Sigmoid colon (tissue), 4 donors: ENCODE results near the gene SERPINA5.

Source experiments
- CTCF ChIP-seq, 4 experiments: fragments of 450-650 bp in 3 of 4; fragments of 200-600 bp in 1 of 4; IDR thresholded peaks; one replicate each; pipeline ENCODE4 v1.5.1; 2016 to 2019; ENCODE audit warnings: antibody characterized with exemption in 4 of 4, mild to moderate bottlenecking in 3 of 4, moderate library complexity in 2 of 4
- EP300 ChIP-seq, 4 donors: sonication (generic); formaldehyde crosslinking; IDR thresholded peaks; one replicate each; pipeline ENCODE4 v1.6.1; 2017; ENCODE audit warnings: antibody characterized with exemption in 4 of 4
- POLR2A ChIP-seq, 2 donors: fragments of 450-650 bp; IDR thresholded peaks; one replicate each; pipeline ENCODE4 v1.6.1; 2016; ENCODE audit warnings: antibody characterized with exemption in 2 of 2, mild to moderate bottlenecking in 2 of 2, moderate library complexity in 2 of 2
- POLR2AphosphoS5 ChIP-seq, 4 donors: sonication (generic); formaldehyde crosslinking; IDR thresholded peaks; one replicate each; pipeline ENCODE4 v1.6.1; 2017; ENCODE audit warnings: antibody characterized with exemption in 4 of 4

GRCh38 chr14:94562022-94562421 lies 19.2 kb upstream of the SERPINA5 start:
- TF ChIP-seq EP300 (IDR thresholded peaks at IDR 0.05) (no peak), POLR2A (IDR thresholded peaks at IDR 0.05) (no peak), CTCF (IDR thresholded peaks at IDR 0.05) (no peak), POLR2AphosphoS5 (IDR thresholded peaks at IDR 0.05) (no peak)
